GM10248 (cell line): Measurements from ENCODE around the gene FOXO1.

Source experiments
- CTCF ChIA-PET: fragments of 300-600 bp; sonication (Branson Sonifier 250); formaldehyde crosslinking; extraction: SDS; loops from one replicate; lab custom pipeline; 2021; ENCODE audit warnings: antibody characterized with exemption; lab: Yijun Ruan, JAX
- POLR2A ChIA-PET: fragments of 350-650 bp; sonication (Branson Sonifier 250); formaldehyde crosslinking; extraction: SDS; loops from one replicate; lab custom pipeline; 2020; ENCODE audit warnings: antibody characterized with exemption; lab: Yijun Ruan, JAX
- DNase-seq: peaks from one replicate; pipeline ENCODE4 v3.0.0; 2012; ENCODE audit errors: extremely low spot score
- TF ChIP-seq, protein P1 (sequence below): IDR thresholded peaks from 2 replicates; pipeline ENCODE4 v1.5.1; 2012; ENCODE audit warnings: mild to moderate bottlenecking, low read depth; ENCODE audit errors: extremely low read depth, missing control alignments, control extremely low read depth

The FOXO1 gene

DNA sequence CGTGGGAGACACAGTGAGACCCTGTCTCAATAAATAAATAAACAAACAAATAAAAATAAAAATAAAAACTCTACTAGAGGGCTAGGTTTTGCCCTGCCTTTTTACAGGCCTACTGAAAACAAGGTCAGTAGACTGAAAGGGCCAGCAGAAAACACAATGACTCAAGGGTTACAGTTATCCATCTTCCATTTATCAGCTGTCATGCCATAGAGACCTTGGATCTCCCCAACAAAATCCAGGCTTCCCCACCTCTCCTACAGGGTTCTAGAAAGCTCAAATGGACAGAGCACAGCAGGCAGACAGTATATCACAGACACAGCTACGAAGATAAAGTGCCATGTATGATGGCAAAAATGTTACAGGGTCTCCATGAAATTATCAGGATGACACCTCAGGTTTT lies 54.4 kb downstream of the FOXO1 start:
- CTCF ChIA-PET, result interaction anchor here (1.3 to 1.8 kb wide), 2 partner anchors 16 to 35 kb away, joined by 3 read pairs; no protein-coding TSS in a partner anchor
- TF ChIP-seq, protein P1, sequence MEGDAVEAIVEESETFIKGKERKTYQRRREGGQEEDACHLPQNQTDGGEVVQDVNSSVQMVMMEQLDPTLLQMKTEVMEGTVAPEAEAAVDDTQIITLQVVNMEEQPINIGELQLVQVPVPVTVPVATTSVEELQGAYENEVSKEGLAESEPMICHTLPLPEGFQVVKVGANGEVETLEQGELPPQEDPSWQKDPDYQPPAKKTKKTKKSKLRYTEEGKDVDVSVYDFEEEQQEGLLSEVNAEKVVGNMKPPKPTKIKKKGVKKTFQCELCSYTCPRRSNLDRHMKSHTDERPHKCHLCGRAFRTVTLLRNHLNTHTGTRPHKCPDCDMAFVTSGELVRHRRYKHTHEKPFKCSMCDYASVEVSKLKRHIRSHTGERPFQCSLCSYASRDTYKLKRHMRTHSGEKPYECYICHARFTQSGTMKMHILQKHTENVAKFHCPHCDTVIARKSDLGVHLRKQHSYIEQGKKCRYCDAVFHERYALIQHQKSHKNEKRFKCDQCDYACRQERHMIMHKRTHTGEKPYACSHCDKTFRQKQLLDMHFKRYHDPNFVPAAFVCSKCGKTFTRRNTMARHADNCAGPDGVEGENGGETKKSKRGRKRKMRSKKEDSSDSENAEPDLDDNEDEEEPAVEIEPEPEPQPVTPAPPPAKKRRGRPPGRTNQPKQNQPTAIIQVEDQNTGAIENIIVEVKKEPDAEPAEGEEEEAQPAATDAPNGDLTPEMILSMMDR, result no peak
- POLR2A ChIA-PET, result no interaction called here
- no peak for DNase-seq

DNA sequence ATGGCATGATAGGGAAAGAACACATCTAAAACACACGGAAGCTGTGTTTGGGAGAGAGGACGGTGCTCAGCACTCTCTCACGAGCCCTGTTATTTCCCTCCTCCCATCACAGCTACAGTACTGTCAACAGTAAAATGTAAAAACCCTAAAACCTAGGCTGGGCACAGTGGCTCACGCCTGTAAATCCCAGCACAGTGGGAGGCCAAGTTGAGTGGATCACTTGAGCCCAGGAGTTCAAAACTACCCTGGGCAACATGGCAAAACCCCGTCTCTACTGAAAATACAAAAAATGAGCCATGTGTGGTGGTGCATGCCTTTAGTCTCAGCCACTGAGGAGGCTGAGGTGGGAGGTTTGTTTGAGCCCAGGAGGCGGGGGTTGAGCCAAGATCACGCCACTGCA lies 54.8 kb downstream of the FOXO1 start:
- TF ChIP-seq, protein P1, result no peak
- ChIA-PET CTCF (interaction anchor here (1.8 kb wide), 1 partner anchor 15 kb away, joined by 3 read pairs; no protein-coding TSS in a partner anchor), POLR2A (no interaction called here)
- no peak for DNase-seq

DNA sequence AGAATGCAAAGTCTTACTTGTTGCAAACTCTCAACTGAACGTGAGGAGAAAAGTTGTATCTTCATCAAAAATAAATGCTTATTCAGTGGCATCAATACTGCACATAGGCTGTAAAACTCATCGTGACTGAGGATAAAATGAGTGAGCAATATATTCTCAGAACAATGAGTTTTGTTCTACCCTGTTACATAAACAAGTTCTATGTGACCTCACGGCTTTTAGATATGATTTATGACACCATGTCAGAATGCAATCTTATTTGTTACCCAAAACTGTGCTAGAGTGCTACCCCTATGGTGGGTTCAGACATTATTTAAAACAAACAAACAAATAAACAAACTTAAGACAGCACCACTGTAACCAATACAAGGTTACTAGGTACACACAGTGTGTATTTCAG lies 55.4 kb downstream of the FOXO1 start:
- TF ChIP-seq, protein P1, result no peak
- CTCF ChIA-PET, result interaction anchor here (0.9 kb wide), 1 partner anchor 20 kb away, joined by 4 read pairs; no protein-coding TSS in a partner anchor
- DNase-seq, result no peak
- POLR2A ChIA-PET, result no interaction called here

DNA sequence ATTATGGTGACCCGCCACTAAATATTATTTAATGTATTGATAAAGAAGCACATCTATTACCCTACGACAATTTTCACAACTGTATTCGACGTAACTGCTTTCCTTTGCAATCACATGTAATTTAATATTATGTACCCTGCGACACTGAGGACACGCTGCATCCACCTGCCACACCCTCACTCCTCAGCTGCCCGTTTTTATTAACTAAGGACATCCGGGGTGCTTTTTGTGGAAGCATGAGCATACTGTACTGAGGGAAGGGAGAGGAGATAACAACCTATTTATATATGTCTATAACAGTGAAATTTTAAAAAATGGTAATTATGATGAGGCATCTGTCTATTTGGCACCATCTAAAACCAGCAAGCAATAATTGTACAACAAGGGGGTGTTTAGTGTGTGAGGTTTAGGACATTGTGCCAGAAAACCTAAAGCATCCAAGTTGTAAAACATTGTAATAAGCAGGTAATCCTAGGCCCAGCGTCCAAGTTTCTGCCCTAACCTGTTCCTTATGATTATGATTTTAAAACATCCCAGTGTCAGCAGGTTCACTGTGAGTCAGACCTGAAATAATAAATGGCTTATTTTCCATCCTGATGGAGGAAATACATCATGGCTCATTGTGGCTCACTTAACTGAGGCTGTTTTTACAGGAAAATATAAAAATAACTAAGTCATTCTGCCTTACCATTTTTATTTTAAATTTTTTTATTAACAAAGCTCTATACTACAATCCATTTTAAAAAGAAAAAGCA lies 56.3 kb downstream of the FOXO1 start:
- DNase-seq, result no peak
- ChIA-PET CTCF (interaction anchor here (0.9 to 1.1 kb wide), 2 partner anchors 10 to 21 kb away, joined by 3 to 4 read pairs; no protein-coding TSS in a partner anchor), POLR2A (no interaction called here)
- TF ChIP-seq, protein P1, result no peak

DNA sequence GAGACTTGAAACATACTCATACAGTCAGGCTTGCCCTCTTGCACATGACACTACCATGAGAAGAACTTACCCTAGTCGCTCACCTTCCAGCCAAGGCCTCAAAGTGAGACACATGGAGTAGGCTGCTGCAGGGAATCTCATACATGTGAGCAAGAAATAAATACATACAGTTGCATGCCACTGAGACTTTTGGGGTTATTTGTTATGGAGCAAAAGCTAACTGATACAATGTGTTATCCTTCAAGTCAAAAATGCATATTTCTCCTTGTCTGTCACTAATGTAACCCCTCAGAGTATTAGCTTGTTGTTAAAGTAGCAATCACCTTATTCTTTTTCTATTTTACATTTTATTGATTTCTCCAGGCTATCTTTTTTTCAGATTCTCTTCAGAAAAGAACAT lies 58.1 kb downstream of the FOXO1 start:
- CTCF ChIA-PET, result interaction anchor here (0.8 to 1.4 kb wide), 2 partner anchors 17 to 44 kb away, joined by 3 read pairs; no protein-coding TSS in a partner anchor

DNA sequence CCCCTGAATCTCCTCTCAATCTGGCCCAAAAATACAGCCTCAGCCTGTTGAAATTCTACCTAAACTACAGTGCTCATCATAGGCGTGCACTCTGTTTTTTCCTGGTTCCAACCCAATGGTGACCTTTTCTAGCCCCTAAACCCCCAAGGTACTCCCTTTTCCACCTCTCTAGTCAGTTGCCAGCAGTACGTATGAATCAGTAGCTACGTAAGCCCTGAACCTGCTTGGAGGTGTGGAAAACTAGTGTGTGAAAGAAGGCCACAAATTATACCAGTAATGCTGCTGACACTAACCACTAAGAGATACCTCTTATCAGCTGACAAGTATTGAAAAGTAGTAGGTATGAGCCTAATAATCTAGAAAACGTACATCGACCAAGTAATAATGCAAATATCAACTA lies 60.9 kb downstream of the FOXO1 start:
- DNase-seq, result no peak
- CTCF ChIA-PET, result interaction anchor here (1.1 kb wide), 1 partner anchor 8 kb away, joined by 3 read pairs; no protein-coding TSS in a partner anchor
- POLR2A ChIA-PET, result no interaction called here
- TF ChIP-seq, protein P1, result no peak

More for the DNA sequence above, 58.1 kb downstream of the FOXO1 start:
- POLR2A ChIA-PET, result no interaction called here
- TF ChIP-seq, protein P1, result no peak
- DNase-seq, result no peak
